Activated T-helper 1 cell treated with anti-CD3 and anti-CD28 coated beads, Interleukin-2, amount 50 U/mL, for 16 hours (primary cell): Measurements from ENCODE around the gene ZNF253.
"Not testable (repeated sequence)": the region's sequence is repeated elsewhere in the genome, so short reads cannot be mapped to it uniquely, and the experiment has no call there.

Experiments used
- DNase-seq, 2 donors: peaks; one replicate each; pipeline ENCODE4 v3.0.0-alpha.2; 2020; ENCODE audit warnings: low read depth in 1 of 2, low spot score in 1 of 2

Gene ZNF253

DNA sequence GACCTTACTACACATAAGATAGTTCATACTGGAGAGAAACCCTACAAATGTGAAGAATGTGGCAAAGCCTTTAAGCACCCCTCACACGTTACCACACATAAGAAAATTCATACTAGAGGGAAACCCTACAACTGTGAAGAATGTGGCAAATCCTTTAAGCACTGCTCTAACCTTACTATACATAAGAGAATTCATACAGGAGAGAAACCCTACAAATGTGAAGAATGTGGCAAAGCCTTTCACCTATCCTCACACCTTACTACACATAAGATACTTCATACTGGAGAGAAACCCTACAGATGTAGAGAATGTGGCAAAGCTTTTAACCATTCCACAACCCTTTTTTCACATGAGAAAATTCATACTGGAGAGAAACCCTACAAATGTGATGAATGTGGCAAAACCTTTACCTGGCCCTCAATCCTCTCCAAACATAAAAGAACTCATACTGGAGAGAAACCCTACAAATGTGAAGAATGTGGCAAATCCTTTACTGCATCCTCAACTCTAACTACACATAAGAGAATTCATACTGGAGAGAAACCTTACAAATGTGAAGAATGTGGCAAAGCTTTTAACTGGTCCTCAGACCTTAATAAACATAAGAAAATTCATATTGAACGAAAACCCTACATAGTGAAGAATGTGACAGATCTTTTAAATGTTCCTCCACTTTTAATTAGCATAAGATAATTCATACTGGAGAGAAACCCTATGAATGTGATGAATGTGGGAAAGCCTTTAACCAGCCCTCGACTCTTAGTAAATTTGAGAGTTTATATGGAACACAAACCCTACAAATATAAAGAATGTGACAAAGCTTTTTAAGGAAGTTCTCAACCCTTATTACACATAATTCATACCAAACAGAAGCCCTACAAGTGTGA is 26.6 kb downstream of the ZNF253 start:
- not testable (repeated sequence) for DNase-seq

DNA sequence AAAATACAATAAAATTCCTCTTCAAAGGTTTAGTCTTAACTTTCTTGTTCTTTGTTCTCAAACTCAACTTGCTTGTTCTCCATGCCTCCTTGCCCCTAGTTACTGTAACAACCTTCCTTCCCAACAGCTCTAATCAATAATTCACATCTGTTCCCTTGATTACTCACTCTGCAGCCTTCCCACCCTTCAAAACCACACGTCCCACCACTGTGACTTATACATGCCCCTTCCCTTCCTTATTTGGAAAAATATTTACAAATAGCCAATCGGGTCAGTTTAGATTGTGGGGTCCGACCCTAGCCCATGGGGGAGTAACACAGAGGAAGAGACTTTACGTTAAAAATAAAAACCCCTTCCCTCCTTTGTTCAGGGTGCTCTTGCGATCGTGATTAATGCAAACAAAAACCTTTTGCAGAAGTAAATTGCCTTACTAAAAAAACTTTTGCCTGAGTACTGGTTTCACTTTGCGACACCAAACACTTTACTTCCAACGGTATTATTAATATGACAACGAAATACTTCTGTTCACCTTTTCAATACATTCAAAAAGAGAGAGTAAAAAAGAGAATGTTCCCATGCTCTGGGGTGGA is 34.6 kb downstream of the ZNF253 start:
- DNase-seq, result no peak

DNA sequence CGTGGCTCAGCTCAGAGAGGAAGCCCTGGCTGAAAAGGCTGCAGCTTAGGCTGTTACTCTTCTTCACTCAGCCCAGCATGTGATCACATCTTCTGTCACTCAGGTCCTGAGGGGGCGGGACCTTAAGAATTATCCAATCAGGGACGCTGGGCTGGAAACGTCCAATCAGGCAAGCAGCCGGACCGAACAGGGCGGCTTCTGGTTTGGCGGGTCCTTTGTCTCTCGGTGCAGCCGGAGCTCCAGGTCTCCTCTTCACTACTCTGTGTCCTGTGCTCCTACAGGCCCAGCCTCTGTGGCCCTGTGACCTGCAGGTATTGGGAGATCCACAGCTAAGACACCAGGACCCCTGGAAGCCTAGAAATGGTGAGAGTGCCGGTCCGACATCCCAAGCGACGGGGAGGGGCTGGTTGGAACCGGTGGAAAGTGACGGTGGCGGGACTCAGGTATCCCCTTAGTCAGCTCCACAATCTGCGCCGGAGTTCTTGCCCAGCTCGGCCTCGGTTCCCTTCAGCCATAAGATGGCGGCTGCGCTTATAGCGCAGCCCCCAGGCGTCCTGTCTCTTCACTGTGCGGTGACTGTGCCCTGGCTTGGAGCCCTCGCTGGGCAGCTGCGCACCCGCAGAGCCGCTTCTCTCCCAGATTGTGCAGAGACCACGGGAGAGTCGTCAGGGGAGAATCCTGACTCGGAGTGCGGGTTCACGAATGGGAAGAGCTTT is 35.2 kb downstream of the ZNF253 start, which contains the start of gene ZNF93:
Gene ZNF93, plus strand, starts transcription at position 218 of the 716 bp plus-strand sequence. Its CDS starts 143 bp downstream, at position 361.
- peak; percentile 67 to 79 for DNase-seq

DNA sequence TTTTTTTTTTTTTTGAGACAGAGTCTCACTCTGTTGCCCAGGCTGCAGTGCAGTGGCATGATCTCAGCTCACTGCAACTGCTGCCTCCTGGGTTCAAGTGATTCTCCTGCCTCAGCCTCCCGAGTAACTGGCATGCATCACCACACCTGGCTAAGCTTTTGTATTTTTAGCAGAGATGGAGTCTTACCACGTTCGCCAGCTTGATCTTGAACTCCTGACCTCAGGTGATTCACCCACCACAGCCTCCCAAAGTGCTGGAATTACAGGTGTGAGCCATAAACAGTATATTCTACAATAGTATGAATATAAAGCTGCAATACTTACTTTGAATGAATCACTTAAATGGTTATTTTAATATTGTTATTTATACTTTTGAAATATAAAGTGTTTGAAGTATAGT is 41.9 kb downstream of the ZNF253 start:
- not testable (repeated sequence) for DNase-seq

DNA sequence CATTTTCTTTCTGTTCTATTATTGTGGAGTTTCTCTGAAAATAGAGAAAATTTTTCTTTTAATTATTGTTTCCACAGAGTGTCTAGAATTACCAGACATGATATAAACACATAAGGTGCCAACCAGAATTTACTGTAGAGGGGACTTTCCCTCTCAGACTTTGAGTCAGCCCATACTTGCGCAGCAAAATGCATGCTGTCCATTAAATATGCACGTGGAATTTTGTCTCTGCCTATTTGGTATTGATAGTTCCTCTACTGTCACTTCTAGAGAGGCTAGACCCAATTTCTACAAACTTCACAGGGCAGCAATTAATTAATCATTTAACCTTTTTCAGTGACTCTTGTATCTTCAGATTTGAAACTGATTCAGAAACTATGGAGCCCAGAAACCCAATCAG is 44.0 kb downstream of the ZNF253 start:
- DNase-seq, result no peak

DNA sequence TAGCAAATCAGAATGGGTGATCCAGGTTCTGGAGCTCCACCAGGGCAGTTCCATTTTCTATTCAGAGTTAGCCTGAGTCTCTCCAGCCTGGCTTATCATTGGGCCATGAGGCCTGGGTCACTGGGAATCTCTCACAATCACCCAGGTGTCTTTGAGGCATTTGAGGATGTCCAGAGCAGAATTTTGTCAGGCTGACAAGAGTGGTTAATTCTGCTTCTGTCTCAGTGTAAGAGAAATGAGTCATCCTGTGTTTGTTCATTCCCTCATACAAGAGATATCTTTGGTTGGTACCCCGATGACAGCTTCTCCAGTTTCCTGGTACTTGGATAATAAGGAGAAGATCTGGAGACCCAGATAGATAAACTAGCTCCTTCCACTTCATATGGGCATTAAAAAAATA is 45.5 kb downstream of the ZNF253 start:
- DNase-seq, result no peak

GRCh38 chr19:19914596-19914995 is 48.9 kb downstream of the ZNF253 start:
- DNase-seq, result no peak

- DNase-seq, result peak in 1 of 2 donors; percentile 4
Measured at GRCh38 chr19:19930417-19930816, 64.7 kb downstream of the ZNF253 start.

DNA sequence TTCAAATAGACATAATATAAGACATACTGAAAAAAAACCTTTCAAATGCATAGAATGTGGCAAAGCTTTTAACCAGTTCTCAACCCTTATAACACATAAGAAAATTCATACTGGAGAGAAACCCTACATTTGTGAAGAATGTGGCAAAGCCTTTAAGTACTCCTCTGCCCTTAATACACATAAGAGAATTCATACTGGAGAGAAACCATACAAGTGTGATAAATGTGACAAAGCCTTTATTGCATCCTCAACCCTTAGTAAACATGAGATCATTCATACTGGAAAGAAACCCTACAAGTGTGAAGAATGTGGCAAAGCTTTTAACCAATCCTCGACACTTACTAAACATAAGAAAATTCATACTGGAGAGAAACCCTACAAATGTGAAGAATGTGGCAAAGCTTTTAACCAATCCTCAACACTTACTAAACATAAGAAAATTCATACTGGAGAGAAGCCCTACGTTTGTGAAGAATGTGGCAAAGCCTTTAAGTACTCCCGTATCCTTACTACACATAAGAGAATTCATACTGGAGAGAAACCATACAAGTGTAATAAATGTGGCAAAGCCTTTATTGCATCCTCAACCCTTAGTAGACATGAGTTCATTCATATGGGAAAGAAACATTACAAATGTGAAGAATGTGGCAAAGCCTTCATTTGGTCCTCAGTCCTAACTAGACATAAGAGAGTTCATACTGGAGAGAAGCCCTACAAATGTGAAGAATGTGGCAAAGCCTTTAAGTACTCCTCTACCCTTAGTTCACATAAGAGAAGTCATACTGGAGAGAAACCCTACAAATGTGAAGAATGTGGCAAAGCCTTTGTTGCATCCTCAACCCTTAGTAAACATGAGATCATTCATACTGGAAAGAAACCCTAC is 68.0 kb downstream of the ZNF253 start:
- not testable (repeated sequence) for DNase-seq

DNA sequence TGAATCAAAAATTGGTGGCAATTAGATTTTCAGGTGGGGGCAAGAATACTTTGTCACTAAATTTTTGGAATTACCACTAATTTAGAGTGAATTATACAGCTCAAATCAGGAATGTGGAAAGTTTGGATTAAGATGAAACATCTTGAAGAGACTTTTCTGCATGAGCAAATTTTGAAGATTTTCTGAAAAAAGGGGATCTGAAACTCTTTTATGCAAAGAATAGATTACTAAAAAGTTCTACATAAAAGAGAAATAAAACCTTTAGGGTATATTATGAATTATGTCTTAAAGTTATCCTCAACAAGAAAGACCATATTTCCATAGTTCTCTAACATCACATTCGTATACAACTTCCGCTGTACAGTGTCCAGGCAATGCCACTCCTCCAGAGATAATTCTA is 71.7 kb downstream of the ZNF253 start:
- no peak for DNase-seq

- DNase-seq, result no peak
Measured at GRCh38 chr19:19938449-19938848, 72.8 kb downstream of the ZNF253 start.

DNA sequence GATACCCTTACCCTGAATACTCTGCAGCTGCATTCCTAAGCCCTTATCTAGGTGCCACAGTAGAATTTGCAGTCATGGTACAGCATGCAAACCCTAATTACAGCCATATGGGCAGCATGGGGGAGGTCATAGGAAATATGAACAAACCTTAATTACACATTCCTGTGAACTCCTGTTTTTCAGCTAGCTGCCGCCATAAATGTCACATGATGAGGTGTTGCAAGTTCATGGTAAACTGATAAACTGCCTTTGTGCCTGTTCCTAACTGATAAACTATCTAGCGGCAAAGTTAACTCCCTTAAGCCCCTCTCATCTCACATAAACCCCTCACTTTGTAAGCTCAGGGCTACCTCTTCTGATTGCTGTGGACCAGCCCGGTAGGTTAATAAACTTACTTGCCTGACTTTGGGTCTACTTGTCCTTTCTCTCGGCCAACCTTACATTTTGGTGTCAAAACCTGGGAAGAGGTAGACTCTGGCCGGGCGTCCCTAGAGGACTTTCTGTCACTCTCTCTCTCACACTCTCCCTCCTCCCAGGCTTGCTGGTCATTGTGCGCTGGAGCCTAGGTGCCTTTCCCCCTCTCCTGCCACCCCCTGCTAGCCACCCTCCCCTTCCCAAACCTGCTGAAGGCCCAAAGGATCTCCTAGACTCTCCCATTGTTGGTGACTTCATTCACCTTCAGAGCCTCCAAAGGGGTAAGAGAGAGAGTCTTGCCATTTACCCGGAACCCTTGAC is 78.3 kb downstream of the ZNF253 start:
- no peak for DNase-seq
